ENCODE results near the gene GPBAR1. TPM values are rescaled to one million over a fixed set of nuclear protein-coding genes. Genes with fewer than 3 reads are reported as not detected.
"Not testable (repeated sequence)": the region's sequence is repeated elsewhere in the genome, so short reads cannot be mapped to it uniquely, and the experiment has no call there.

The GPBAR1 gene
- total RNA-seq, 1 experiment from 2014 or later, result not detected

DNA sequence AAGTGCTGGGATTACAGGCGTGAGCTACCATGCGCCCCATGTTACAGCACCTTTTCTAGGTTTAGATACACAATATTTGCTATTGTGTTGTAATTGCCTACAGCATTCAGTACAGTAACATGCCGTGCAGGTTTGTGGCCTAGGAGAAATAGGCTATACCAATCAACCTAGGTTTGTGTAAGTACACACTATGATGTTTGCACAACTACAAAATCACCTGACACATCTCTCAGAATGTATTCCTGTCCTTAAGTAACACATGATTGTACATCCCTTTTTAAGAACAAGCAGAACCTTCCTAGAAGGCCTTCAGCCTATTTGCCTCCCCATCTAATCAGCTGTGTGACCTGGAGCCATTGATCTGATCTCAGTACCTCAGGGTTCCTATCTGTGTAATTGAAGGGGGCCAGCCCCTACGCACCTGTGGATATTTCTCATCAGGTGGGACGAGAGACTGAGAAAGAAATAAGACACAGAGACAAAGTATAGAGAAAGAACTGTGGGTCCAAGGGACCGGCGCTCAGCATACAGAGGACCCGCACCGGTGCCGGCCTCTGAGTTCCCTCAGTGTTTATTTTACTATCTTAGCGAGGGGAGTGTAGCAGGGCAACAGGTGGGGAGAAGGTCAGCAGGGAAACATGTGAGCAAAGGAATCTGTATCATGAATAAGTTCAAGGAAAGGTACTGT, 50.2 kb downstream of the GPBAR1 start:
- DNase-seq (ENCODE audit: low read depth), result no peak

DNA sequence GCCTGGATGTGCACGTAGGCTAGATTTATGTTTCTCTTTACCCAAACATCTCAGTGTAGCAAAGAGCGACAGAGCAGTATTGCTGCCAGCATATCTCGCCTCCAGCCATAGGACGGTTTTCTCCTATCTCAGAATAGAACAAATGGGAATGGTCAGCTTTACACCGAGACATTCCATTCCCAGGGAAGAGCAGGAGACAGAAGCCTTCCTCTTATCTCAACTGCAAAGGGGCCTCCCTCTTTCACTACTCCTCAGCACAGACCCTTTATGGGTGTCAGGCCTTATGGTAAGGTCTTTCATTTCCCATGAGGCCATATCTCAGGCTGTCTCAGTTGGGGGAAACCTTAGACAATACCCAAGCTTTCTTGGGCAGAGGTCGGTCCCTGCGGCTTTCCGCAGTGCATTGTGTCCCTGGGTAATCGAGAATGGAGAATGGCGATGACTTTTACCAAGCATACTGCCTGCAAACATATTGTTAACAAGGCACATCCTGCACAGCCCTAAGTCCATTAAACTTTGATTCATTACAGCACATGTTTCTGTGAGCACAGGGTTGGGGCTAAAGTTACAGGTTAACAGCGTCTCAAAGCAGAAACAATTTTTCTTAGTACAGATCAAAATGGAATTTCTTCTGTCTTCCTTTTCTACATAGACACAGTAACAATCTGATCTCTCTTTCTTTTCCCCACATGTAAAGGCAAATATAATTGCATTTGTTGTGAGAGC, 50.9 kb downstream of the GPBAR1 start:
- not testable (repeated sequence) for DNase-seq (ENCODE audit: low read depth)

DNA sequence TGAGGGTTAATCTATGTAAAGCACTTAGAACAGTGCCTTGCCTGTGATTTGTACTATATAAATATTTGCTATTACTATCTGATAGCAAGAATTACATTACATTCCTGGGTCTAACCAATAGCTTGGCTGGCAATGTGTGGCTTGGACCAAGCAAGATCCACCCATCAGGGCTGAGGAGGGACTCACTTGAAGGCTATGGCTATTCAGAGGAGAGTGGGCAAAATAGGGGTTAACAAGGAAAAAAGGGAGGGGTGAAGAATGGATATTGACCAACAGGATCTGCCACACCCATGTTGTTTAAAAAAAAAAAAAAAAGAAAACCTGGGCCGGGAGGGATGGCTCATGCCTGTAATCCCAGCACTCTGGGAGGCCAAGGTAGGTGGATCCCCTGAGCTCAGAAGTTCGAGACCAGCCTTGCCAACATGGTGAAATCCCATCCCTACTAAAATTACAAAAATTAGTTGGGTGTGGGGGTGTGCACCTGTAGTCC, 51.5 kb downstream of the GPBAR1 start:
- no peak for DNase-seq (ENCODE audit: low read depth)

DNA sequence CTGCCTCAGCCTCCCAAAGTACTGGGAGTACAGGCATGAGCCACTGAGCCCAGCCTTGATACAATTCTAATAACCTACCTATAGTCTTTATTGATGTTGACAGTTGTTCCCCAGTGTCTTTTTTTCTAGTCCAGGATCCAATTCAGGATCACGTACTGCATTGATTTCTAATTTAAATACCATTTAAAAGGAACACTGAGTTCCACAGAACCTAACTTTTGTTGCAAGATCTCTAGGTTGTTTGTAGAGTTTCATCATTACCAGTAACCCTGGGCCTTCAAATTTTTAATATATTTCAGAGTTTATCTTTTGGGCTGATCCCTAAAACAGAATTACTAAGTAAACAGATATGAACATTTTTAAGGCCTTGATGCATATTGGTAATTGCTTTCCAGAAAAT, 52.5 kb downstream of the GPBAR1 start:
- no peak for DNase-seq (ENCODE audit: low read depth)

Other genes with a start within 250 kb of the GPBAR1 start
- gene RUFY4, start 191.8 kb upstream of the GPBAR1 start, total RNA-seq (2014; rRNA removed; shearing (Covaris generic)), result not detected in 2 replicates
- gene CXCR2, start 135.0 kb upstream of the GPBAR1 start, total RNA-seq (2014; rRNA removed; shearing (Covaris generic)), result not detected in 2 replicates
- gene CXCR1, start 94.1 kb upstream of the GPBAR1 start, total RNA-seq (2014; rRNA removed; shearing (Covaris generic)), result not detected in 2 replicates
- gene ARPC2, start 43.8 kb upstream of the GPBAR1 start, total RNA-seq (2014; rRNA removed; shearing (Covaris generic)), result 293 and 345 TPM in 2 replicates
- gene AAMP, start 9.1 kb downstream of the GPBAR1 start, total RNA-seq (2014; rRNA removed; shearing (Covaris generic)), result 237 and 278 TPM in 2 replicates
- gene PNKD, start 9.5 kb downstream of the GPBAR1 start, total RNA-seq (2014; rRNA removed; shearing (Covaris generic)), result 25.0 and 36.4 TPM in 2 replicates
- gene TMBIM1, start 31.5 kb downstream of the GPBAR1 start, total RNA-seq (2014; rRNA removed; shearing (Covaris generic)), result 39.1 and 44.4 TPM in 2 replicates
- not detected in 2 replicates for gene CATIP, start 95.8 kb downstream of the GPBAR1 start, total RNA-seq (2014; rRNA removed; shearing (Covaris generic))
- not detected in 2 replicates for gene SLC11A1, start 121.3 kb downstream of the GPBAR1 start, total RNA-seq (2014; rRNA removed; shearing (Covaris generic))
- gene CTDSP1, start 138.9 kb downstream of the GPBAR1 start, total RNA-seq (2014; rRNA removed; shearing (Covaris generic)), result 27.4 and 36.3 TPM in 2 replicates
- gene VIL1, start 158.1 kb downstream of the GPBAR1 start, total RNA-seq (2014; rRNA removed; shearing (Covaris generic)), result 0.06 TPM in 1 of 2 replicates, not detected in the other